NCI-H187 (cell line): ENCODE results near the gene ADAT3.

Experiments
- DNase-seq, 2 experiments: peaks; one replicate each; lab custom pipeline; 2025; lab: John Stamatoyannopoulos, UW

ADAT3 gene

GRCh38 chr19:1938071-1938470 lies 32.9 kb downstream of the ADAT3 start:
- no peak for DNase-seq

- no peak for DNase-seq
Measured at GRCh38 chr19:1941146-1942077, 36.2 kb downstream of the ADAT3 start, which contains the start of gene CSNK1G2. Gene CSNK1G2 (plus strand): TSS chr19:1941172. CDS start chr19:1969773, 28,601 bp downstream.

- DNase-seq = peak in 1 of 2 experiments; percentile 21
Measured at GRCh38 chr19:1942078-1942933, 37.1 kb downstream of the ADAT3 start.

GRCh38 chr19:1942934-1943555 lies 37.8 kb downstream of the ADAT3 start:
- DNase-seq = no peak

GRCh38 chr19:1943661-1944087 lies 38.5 kb downstream of the ADAT3 start:
- DNase-seq = no peak

- no peak for DNase-seq
Measured at GRCh38 chr19:1944088-1944915, 39.1 kb downstream of the ADAT3 start.

- DNase-seq = no peak
Measured at GRCh38 chr19:1944916-1945561, 39.8 kb downstream of the ADAT3 start.

GRCh38 chr19:1945899-1946298 lies 40.7 kb downstream of the ADAT3 start:
- DNase-seq = no peak

- DNase-seq = no peak
Measured at GRCh38 chr19:1947651-1948209, 42.5 kb downstream of the ADAT3 start.

- no peak for DNase-seq
Measured at GRCh38 chr19:1949304-1950101, 44.3 kb downstream of the ADAT3 start.

- no peak for DNase-seq
Measured at GRCh38 chr19:1950640-1951039, 45.4 kb downstream of the ADAT3 start.

GRCh38 chr19:1952635-1953034 lies 47.4 kb downstream of the ADAT3 start:
- no peak for DNase-seq

- no peak for DNase-seq
Measured at GRCh38 chr19:1953037-1953436, 47.8 kb downstream of the ADAT3 start.

GRCh38 chr19:1953441-1954094 lies 48.4 kb downstream of the ADAT3 start:
- DNase-seq = no peak

GRCh38 chr19:1954532-1954933 lies 49.3 kb downstream of the ADAT3 start:
- DNase-seq = no peak

- no peak for DNase-seq
Measured at GRCh38 chr19:1955171-1956121, 50.2 kb downstream of the ADAT3 start.

- DNase-seq = no peak
Measured at GRCh38 chr19:1956122-1956494, 50.9 kb downstream of the ADAT3 start.
